ENCODE results near the gene TMPRSS4.

The TMPRSS4 gene

DNA sequence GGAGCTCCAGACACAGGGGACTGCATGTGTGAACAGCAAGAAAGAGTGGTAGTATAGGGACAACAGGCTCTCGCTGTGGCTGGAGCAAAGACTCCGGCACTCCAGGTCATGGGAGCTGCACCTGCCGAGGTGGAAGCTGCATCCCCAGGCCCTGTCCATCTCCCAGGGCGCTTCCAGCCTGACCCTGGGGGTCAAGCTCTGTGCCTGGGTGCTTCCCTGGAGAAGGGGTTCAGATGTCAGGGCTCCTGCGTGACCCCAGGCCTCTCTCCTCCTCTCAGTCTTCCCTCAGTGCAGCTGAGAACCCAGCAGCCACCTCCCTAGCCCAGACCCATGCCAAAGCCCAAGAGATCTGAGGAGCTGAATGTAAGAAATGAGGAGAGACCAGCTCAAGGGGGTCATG lies 3.4 kb downstream of the TMPRSS4 start:
- no peak for DNase-seq

DNA sequence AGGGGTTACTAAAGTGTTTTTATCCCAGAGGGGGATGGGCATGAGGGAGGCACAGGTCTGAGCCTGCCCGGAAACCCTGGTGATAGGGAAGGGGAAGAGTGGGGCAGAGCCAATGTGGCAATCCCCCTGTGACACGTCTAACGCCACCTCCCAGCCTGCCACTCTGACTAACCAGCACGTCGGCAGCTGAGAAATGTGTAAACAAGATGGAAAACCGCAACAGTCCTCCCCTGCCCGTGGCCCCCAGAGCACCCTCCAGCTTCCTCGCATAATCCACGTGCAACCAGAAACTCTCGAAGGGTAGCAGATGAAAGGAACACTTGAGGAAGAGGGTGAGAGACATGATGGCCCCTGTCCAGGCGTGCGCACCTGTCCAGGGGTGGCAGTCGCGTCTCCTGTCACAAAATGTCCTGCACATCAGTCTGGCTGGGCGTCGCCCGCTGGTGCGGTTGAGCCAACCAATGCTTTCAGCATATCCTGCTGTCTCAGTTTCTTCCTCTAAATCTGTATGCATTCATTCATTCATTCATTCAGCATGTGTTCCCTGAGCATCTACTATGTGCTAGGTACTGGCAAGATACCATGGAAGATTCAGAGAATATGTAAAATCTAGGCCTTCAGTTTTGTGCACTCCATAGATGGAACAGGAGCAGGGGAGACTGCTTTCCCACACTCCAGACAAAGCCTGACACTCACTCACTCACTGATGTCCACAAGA lies 4.5 kb downstream of the TMPRSS4 start:
- DNase-seq = no peak

- DNase-seq = no peak
These were observed 6.1 kb downstream of the TMPRSS4 start for GRCh38 chr11:118082880-118083552.

- no peak for DNase-seq
These were observed 7.4 kb downstream of the TMPRSS4 start for GRCh38 chr11:118084247-118084646.

- DNase-seq = no peak
These were observed 7.8 kb downstream of the TMPRSS4 start for GRCh38 chr11:118084656-118085055.

DNA sequence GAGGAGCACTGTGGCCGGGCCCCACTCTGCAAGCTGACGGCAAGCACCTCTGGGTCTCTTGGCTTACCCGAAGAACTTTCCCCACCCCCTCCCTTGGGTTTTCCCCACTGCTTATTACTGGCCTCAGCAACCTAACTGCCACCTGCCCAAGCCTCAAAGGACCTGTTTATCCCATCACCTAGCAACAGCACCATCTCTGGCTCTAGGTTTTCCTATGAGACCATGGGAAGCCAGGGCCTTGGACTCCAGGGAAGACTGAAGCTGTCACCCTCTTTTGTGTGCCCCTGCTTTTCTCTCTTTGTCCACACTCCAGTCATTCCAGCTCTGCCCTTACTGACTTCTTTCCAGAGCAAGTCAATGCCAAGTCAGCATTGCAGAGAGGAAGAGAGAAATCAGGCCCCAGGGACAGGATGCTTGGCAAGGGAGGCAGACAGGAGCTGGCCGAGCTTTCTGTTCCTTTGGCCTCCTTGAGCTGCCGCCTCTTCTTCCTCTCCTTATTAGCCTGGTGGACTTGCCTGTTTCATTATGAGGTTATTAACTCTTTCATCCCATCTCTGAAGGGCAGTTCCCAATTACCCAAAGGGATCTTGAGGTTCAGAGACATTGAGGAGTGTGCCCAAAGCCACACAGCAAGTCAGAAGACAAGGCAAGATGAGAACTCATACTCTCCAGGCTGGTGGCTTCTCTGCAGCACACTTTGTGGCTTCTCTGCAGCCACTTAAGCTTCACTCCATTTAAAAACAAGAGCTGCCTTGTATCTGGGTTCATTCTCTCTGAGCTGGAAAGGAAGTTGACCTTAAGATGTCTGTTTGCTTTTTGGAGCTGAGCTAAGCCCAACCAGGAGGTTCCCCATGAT lies 10.3 kb downstream of the TMPRSS4 start, which contains the start of gene SMIM35:
SMIM35 (minus strand) TSS at position 51 of the 856 bp plus-strand sequence. CDS start 206 bp downstream, outside the sequence.
- no peak for DNase-seq

- no peak for DNase-seq
These were observed 11.1 kb downstream of the TMPRSS4 start for GRCh38 chr11:118087931-118088330.

DNA sequence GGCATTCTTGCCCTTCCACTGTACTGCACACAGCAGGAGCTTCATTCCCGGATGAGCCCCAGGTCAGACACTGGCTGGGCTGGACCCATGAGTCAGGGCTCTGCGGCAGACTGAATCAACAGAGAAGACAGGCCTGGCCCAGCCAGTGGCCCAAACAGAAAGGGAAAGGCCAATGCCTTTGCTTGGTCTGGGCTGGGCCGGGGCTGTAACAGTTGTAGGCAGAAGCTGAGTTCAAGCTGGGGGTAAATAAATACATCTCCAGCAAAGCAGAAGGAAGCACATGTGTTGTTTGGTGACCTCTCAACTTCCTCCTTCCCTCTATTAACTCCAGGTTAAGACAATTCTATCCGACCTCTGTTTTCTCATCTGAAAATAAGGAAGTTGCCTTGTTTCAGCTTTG lies 11.7 kb downstream of the TMPRSS4 start:
- DNase-seq = no peak

- DNase-seq = no peak
These were observed 13.8 kb downstream of the TMPRSS4 start for GRCh38 chr11:118090545-118091162.

GRCh38 chr11:118091690-118092089 lies 14.8 kb downstream of the TMPRSS4 start:
- no peak for DNase-seq

DNA sequence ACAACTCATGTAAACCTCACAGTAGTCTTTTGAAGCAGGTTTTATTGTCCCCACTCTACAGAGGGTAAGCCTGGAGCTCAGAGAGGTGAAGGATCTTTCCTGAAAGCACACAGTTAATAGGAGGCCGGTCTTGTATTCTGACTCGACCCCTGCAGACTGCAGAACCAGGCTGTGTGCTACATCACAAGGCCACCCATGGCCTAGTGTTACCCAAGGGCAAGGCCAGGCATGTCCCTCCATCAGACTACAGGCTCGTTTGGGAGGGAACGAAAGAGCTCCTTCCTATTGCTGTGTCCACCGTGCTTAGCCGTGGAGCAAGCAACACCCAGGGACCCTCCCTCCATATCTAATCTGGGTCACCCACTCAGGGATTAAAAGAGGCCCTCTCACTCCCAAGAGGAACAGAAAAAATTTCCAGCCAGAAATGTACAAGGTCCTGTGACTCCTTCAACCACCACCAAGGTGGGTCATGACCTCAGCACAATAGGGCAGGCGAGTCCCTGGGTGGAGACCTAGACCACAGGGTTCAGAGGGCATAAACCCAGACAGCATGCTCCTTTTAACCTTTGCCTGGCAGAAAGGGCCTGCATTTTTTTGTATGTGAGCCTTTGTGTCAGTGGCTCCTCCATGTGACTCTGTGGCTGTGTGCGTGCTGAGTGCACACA lies 16.2 kb downstream of the TMPRSS4 start:
- no peak for DNase-seq

DNA sequence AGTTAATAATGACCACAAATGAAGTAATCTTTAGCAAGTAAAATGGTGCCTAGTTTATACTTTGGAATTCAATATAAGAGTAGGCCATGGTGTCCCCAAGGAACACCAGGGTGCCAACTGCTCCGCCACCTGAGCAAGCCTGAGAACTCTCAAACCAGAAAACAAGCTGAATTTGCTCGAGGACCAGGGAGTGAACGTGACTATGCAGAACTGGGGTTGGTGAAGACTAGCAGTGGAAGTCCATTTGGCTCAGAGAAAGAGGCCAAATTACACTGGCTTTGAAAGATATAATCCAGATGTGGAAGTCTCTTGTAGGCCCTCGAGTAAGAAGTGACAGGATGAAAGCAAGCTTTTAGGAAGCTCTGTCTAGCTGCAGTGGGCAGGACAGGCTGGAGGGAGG lies 18.6 kb downstream of the TMPRSS4 start:
- DNase-seq = no peak

GRCh38 chr11:118095967-118096367 lies 19.1 kb downstream of the TMPRSS4 start:
- no peak for DNase-seq

DNA sequence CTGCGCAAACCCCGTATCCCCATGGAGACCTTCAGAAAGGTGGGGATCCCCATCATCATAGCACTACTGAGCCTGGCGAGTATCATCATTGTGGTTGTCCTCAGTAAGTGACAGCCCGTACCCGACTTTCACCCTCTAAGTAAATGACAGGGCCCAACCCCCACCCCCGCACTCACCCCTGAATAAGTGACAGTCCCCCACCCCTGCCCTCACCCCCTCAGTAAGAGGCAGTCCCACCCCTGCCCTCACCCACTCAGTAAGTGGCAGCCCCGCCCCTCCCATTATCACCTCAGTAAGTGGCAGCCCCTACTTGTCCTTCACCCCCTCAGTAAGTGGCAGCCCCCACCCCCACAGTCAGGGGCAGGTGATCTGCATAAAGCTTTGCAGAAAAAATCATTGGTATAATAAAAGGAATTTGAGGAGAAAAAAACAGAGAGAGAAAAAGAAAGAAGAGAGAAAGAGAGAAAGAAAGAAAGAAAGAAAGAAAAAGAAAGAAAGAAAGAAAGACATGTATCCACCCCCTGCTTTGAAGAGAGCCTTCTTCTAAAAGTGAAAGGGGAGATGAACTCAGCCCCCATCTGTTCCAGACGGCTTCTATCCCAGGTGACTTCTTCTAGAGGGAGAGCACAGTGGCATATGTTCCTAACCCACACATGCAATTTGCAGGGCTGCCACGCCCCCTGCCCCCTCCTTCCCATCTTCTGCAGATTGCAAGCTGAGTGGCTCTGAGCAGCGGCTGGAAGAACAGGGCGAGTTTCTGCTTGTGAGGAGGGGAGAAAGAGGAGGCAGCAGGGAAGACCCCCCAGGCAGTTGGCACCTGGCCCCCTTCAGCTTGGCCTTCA lies 22.3 kb downstream of the TMPRSS4 start:
- DNase-seq = no peak

DNA sequence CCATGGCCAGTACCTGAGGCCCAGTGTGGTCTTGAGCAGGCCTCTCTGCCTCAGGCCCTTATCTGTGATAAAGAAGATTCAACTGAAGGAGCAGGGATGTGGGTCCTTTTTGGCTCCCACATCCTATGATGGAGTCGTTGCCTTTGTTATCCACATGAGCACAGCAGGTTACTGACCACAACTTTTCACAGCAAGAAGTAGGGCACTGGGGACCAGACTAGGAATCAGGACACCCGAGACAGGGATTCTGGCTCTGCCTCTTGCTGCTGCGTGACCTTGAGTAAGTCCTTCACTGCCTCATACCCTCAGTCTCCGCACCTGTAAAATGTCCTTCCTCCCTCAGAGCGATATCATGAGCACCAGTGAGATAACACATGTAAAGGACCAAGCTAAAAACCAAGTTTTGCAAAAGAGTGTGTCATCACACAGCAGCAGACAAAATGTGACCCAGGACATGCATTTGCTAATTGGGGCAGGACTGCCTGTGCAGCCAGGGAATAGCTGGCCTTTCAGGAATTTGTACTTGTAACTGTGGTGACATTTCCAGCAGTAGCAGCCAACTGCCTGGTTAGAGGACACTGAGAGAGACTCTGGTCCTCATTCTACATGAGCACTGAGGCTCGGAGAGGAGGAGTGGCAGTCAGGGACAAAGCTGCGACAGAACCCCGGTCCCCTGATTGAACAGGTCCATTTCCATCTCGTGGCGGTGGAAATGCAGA lies 23.1 kb downstream of the TMPRSS4 start:
- no peak for DNase-seq

GRCh38 chr11:118100691-118101232 lies 23.9 kb downstream of the TMPRSS4 start:
- DNase-seq = no peak

GRCh38 chr11:118102721-118103261 lies 25.9 kb downstream of the TMPRSS4 start:
- no peak for DNase-seq

DNA sequence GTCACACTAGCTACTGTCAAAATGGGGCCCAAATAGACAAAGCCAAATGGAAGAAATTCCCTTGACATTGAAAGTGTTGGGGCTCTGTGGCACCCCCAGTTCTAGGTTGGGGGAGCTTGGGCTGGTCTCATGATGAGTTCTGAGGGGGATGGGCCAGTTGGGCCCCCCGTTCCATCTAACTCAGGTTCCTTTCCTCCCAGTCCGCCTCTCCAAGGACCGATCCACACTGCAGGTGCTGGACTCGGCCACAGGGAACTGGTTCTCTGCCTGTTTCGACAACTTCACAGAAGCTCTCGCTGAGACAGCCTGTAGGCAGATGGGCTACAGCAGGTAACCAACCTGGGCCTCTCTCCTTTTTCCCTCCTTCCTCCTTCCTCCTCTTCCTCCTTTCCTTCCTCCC lies 27.6 kb downstream of the TMPRSS4 start:
- DNase-seq = no peak

DNA sequence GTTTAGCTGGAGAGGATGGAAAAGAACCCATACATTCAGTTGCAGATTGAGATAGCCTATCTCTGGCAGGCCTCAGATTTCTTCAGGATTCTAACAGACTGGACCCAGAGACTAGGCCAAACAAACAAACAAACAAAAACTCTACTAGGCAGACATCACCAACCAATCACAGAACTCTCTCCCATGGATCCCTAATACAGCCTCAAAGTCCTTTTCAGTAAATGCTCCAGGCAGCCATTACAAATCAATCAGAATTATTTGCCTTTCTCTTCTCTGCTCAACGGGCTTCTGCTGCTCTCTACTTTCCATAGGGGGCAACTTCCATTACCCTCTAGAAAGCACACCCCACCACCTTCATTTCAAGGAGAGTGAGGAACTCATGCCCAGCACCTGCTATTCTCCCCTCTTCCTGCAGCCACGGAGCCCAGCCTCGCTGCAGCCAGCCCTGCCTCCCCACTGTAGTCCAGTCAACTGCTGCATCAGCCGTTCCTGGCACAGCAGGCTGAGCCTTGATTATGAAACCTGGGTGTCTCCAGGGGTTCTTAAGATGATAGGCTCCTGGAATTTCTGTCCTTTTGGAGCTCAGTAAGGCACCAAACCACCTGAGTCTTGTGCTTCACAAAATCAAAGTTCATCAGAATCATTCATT lies 28.9 kb downstream of the TMPRSS4 start:
- no peak for DNase-seq
